C1 segment of cervical spinal cord (tissue), 14 donors: ENCODE measurements around the gene RASIP1.

ENCODE experiments used
- DNase-seq, 14 donors: peaks; one replicate each; lab custom pipeline; 2025; lab: John Stamatoyannopoulos, UW

RASIP1 gene

GRCh38 chr19:48674921-48675824 is 65.2 kb downstream of the RASIP1 start:
- peak in 13 of 14 donors; percentile 32 to 87 (median 74) for DNase-seq

GRCh38 chr19:48674216-48674809 is 66.1 kb downstream of the RASIP1 start:
- DNase-seq = no peak

GRCh38 chr19:48673436-48674100 is 66.8 kb downstream of the RASIP1 start:
- DNase-seq = no peak

GRCh38 chr19:48672994-48673393 is 67.4 kb downstream of the RASIP1 start, which contains the start of gene NTN5:
Gene NTN5 (minus strand): TSS chr19:48673017. CDS start chr19:48670986, 2,031 bp downstream.
- DNase-seq = no peak

DNA sequence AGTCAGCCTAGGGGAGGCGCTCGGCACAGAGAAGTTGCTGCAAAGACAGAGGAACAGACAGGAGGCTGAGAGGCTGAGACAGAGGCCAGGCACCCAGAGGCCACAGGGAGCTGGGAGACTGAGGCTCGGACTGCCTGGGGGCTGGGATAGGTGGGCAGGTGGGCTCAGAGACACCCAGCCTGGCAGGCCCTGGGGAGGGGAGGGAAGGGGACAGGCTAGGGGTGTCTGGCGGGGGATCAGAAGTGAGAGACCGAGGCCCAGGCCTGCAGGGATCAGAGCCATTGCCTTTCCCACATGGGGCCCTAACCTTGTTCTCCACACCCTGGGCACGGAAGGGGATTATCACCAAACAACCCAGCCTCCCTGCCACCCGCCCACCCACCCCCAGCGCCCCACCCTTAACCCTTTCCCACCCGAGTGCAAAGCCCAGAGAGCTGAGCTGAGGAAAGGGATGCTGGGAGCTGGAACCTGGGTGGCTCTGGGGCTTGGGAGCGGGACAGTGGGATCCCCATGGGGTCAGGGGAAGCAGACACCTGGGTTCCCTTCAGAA is 68.9 kb downstream of the RASIP1 start:
- no peak for DNase-seq

GRCh38 chr19:48670699-48671445 is 69.5 kb downstream of the RASIP1 start:
- DNase-seq = no peak
